NCI-H748 (cell line): ENCODE results near the gene NUP58.
"Not testable (repeated sequence)": the region's sequence is repeated elsewhere in the genome, so short reads cannot be mapped to it uniquely, and the experiment has no call there.

ENCODE experiments used
- DNase-seq: peaks from one replicate; lab custom pipeline; 2025; ENCODE audit not compliant: unreplicated experiment; lab: John Stamatoyannopoulos, UW

NUP58 gene

GRCh38 chr13:25302121-25302520 is 696 bp downstream of the NUP58 start:
- no peak for DNase-seq

- DNase-seq = no peak
Observed at GRCh38 chr13:25306671-25307464, 5.4 kb downstream of the NUP58 start.

- DNase-seq = no peak
Observed at GRCh38 chr13:25310891-25311290, 9.5 kb downstream of the NUP58 start.

GRCh38 chr13:25318946-25319345 is 17.5 kb downstream of the NUP58 start:
- not testable (repeated sequence) for DNase-seq

- no peak for DNase-seq
Observed at GRCh38 chr13:25319771-25320170, 18.3 kb downstream of the NUP58 start.

GRCh38 chr13:25324100-25324499 is 22.7 kb downstream of the NUP58 start:
- DNase-seq = no peak

GRCh38 chr13:25329706-25330105 is 28.3 kb downstream of the NUP58 start:
- no peak for DNase-seq

GRCh38 chr13:25330541-25330940 is 29.1 kb downstream of the NUP58 start:
- no peak for DNase-seq

- no peak for DNase-seq
Observed at GRCh38 chr13:25335856-25336255, 34.4 kb downstream of the NUP58 start.

- no peak for DNase-seq
Observed at GRCh38 chr13:25345576-25345975, 44.2 kb downstream of the NUP58 start.

GRCh38 chr13:25347151-25347550 is 45.7 kb downstream of the NUP58 start:
- no peak for DNase-seq

- no peak for DNase-seq
Observed at GRCh38 chr13:25351404-25351803, 50.0 kb downstream of the NUP58 start.

- no peak for DNase-seq
Observed at GRCh38 chr13:25352230-25352629, 50.8 kb downstream of the NUP58 start.

GRCh38 chr13:25352806-25353205 is 51.4 kb downstream of the NUP58 start:
- no peak for DNase-seq

- no peak for DNase-seq
Observed at GRCh38 chr13:25353344-25353743, 51.9 kb downstream of the NUP58 start.

GRCh38 chr13:25354377-25354776 is 53.0 kb downstream of the NUP58 start:
- DNase-seq = no peak

GRCh38 chr13:25360443-25360842 is 59.0 kb downstream of the NUP58 start:
- not testable (repeated sequence) for DNase-seq

GRCh38 chr13:25365720-25366235 is 64.4 kb downstream of the NUP58 start:
- no peak for DNase-seq

GRCh38 chr13:25371158-25371874 is 69.9 kb downstream of the NUP58 start:
- DNase-seq = peak; percentile 73

- DNase-seq = peak; percentile 87
Observed at GRCh38 chr13:25371875-25372283, 70.5 kb downstream of the NUP58 start, which contains the start of gene ATP8A2. Gene ATP8A2 (plus strand): TSS chr13:25371974. CDS start chr13:25372213, 239 bp downstream.

- DNase-seq = peak; percentile 94
Observed at GRCh38 chr13:25372284-25373081, 71.1 kb downstream of the NUP58 start.
